HG02938 (cell line): ENCODE measurements around the gene VSTM2L.

Source experiments
- ATAC-seq: cut with Tn5 transposase; IDR thresholded peaks from one replicate; pipeline ENCODE4 v1.9.1; 2021; ENCODE audit warnings: mild to moderate bottlenecking, moderate library complexity; ENCODE audit not compliant: unreplicated experiment

The VSTM2L gene

GRCh38 chr20:37917461-37917860, 14.5 kb downstream of the VSTM2L start:
- ATAC-seq: no peak

GRCh38 chr20:37918035-37918434, 15.1 kb downstream of the VSTM2L start:
- no peak for ATAC-seq

DNA sequence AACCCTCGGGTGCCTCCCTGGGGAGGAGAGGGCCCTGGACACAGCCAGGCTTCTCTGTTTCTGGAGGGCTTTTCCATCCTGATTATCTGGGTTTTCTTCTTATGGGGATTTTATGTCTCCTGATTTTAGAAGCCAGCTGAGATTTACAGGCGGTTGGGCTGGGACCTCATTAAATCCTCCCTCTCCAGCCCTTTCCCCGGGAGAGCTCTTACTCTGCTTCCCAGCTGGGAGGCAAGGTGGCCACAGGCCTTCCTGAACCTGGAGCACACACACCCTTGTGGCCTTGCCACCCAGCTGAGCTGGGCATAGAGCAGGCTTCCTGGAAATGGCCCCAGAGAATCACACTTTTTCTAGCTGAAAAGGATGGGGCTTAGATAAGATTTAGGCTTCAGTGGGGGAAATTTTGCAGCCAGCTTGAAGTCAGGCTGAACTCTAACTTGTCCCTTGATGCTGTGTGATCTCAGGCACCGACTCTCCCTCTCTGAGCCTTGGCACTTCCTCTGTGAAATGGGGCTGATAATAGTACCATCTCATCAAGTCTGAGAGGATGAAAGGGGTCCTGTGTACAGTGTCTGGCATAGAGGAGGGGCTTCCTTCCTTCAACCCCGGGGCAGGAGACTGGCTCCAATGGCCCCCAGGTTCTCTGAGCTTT, 16.6 kb downstream of the VSTM2L start:
- ATAC-seq: no peak

- no peak for ATAC-seq
Observed at GRCh38 chr20:37920270-37920669, 17.3 kb downstream of the VSTM2L start.

DNA sequence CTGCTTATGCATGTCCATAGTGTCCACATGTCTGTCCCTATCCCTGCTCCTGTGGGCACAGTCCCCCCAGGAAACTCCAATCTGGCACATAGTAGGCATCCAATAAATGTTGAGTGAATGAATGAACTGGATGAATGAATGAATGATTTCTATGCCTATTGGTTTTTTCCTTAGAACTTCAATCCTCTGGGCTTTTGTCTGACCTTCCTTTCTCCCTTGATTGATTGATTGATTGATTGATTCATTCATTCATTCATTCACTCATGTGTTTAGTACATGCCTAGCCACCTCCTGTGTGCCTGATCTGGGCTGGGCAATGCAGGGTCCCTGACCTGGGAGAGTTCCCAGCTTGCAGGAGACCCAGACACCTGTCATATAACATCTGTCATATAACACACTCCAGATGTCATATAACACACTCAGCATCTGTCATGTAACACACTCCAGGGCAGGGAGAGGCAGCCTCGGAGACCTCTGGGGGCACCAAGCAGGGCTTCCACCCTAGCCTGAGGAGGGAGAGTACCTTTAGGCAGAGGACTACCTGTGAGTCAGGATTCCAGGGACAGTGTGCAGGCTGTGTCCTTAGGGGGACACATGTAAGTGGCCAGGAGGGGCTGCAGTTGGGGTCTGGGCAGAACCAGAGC, 17.9 kb downstream of the VSTM2L start:
- no peak for ATAC-seq

DNA sequence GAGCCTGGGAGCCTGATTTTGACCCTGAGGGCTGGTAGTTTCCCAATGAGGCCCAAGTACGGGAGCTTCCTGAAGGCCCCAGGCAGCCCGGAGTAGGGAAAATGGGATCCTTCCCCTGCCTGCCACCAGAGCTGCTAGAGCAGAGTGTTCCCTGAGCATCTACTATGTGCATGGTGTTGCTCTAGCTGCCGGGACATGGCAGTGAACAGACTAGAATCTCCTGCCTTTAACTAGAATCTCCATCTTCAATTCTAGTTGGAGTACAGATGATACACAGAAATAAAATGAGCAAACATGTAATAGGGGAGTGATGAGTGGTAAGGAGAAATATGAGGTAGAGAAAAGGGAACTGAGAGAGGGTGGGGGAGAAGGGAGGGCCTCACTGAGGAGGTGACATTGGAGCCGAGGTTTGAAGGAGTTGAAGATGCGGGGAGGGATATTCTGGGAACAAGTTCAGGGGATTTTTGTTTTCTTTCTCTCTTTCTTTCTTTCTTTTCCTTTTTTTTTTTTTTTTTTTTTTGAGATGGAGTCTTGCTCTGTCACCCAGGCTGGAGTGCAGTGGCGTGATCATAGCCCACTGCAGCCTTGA, 18.5 kb downstream of the VSTM2L start:
- ATAC-seq: peak; percentile 59

- peak; percentile 68 for ATAC-seq
Observed at GRCh38 chr20:37922016-37922415, 19.1 kb downstream of the VSTM2L start.

- no peak for ATAC-seq
Observed at GRCh38 chr20:37925265-37926165, 22.6 kb downstream of the VSTM2L start.

DNA sequence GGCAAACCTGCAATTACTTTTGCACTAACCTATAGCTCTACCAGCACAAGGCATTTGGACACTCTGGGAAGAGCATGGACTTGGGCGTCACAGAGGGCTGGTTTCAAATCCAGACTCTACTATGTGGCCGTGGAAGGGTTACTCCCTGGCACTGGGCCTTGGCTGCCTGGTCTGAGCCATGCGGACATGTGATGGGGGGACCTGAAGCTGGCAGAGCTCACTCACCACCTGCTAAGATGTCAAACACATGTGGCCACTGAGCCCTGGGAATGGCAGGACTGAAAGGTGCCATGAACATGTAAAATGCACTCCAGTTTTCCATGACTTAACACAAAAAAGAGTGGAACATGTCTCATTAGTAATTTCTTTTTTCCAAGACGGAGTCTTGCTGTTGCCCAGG, 23.7 kb downstream of the VSTM2L start:
- ATAC-seq: no peak

GRCh38 chr20:37927410-37928095, 24.6 kb downstream of the VSTM2L start:
- ATAC-seq: no peak

DNA sequence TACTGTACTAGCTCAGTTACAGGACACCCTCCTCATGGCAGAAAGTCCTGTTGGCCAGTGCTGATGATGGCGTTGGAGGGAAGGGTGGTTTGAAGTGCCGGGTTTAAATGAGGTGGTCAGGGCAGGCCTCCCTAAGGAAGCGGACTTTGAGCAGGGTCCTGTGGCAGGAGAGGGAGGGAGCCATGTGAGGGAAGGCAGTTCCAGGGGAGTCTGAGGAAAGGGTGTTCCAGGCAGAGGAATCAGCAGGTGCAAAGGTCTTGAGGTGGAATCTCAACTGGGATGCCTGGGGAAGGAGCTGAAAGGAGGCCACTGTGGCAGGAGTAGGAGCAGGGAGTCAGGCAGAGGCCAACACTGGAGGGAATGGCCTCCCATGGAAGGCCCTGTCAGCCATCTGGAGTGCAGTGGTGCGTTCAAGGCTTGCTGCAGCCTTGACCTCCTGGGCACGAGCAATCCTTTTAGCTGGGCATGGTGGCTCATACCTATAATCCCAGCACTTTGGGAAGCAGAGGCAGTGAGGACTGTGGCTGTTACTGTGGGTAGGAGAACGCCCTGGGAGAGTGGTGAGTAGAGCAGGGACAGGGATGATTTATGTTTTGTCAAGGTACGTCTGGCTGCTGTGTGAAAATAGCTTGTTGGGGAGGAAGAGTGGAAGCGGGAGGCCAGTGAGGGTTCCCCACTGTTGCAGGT, 26.2 kb downstream of the VSTM2L start:
- no peak for ATAC-seq

- no peak for ATAC-seq
Observed at GRCh38 chr20:37929683-37930014, 26.7 kb downstream of the VSTM2L start.

DNA sequence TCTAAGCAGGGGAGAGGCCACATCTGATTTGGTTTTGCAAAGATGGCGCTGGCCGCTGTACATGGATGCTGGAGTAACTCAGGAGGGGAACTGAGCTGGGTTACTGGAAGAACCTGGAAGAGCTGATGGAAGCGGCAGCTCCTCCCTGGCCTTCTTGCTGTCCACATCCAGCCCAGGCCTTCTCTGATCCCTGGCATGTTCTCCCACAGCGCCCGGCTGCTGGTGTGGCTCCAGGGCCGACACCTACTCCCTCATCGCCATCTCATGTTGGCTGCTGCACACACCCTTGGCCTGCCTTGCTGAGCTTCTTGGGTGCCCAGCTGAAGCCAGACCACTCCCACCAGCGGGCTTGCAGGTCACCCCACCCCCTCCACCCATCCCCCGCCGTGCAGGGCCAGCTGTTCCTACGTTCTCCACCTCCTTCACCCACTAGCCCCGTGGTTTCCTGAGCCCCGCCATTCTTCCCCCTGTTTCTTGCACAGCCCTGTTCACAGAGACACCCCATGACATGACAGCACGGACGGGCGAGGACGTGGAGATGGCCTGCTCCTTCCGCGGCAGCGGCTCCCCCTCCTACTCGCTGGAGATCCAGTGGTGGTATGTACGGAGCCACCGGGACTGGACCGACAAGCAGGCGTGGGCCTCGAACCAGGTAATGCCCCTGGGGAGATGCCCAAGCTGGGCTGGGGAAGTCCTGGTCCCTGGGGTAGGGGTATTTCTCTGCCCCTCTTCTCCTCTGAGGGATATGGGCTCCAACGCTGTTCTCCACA, 28.4 kb downstream of the VSTM2L start:
- ATAC-seq: no peak

DNA sequence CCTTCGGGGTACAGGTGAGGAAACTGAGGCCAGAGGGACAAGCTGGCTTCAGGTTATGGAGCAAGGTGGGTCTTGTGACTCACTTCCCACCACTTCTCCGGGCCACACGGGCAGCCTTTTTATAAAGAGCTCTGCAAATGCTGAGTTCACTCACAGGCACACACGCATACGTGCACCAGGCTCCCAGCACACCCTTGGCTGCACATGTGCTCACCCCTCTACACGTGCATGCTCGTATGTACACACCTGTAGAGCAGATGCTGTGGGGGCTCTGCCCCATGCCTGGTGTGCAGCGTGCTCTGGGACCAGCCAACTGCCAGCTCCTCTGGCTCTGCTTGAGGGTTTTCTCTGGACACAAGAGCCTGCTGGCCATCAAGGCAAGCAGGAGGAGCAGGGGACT, 29.1 kb downstream of the VSTM2L start:
- ATAC-seq: no peak

- ATAC-seq: no peak
Observed at GRCh38 chr20:37932919-37933318, 30.0 kb downstream of the VSTM2L start.

GRCh38 chr20:37933786-37934633, 31.1 kb downstream of the VSTM2L start:
- no peak for ATAC-seq

DNA sequence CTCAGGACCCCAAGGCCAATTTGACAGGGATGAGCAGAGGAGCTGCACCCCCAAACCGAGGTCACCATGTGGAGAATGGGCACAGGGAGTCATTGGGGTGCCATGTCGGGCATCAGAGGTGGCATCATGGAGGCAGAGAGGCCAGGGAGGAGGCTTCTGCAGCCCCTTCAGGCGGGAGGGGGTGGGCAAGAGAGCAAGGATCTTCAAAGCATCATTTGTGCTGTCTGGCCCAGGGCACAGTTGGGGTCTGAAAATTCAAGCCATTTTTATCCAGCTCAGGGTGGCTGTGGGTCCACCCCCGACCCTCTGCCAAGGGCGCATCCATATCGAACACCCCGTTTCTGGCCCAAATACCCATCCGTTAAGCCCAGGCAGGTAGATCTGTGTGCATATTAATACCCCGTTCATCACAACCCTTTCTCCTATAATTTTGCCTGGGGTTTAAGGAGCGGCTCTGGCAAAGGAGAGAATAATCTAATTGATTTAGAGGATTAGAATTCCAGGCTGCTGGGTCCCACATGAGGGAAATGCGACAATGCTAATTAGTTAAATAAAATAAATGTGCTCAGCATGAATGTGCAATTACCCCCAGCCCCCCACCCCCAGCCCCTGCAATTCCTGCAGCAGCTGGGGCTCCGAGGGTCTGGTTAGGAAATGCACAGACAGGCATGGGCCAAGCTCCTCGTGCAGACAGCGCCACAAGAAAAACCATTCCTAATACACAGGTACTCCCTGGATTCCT, 31.9 kb downstream of the VSTM2L start:
- ATAC-seq: no peak

- ATAC-seq: no peak
Observed at GRCh38 chr20:37935435-37935834, 32.5 kb downstream of the VSTM2L start.
